ENCODE data around the gene PARD6G.

- TF ChIP-seq EZH2 (IDR thresholded peaks at IDR 0.05; ENCODE audit: low read depth) = no peak
- TF ChIP-seq CTCF (conservative IDR thresholded peaks at IDR 0.05) = no peak
These were observed 19.1 kb downstream of the PARD6G start for GRCh38 chr18:80228051-80228848.
